CD14-positive monocyte (primary cell): ENCODE data around the gene SNAP29. TPM values are rescaled to one million over a fixed set of nuclear protein-coding genes. Genes with fewer than 3 reads are reported as not detected.

Source experiments
- DNase-seq, 3 donors: peaks; one replicate each; pipeline ENCODE4 v3.0.0-alpha.2; 2011 to 2022
- H2AFZ ChIP-seq: 2 replicates; pipeline ENCODE4 v1.6.0; 2012; ENCODE audit warnings: mild to moderate bottlenecking, low read depth, low read length, inconsistent platforms; ENCODE audit not compliant: insufficient read depth, poor library complexity, severe bottlenecking
- H3K27ac ChIP-seq, 2 donors: 1 replicate in 1 of 2; 2 replicates in 1 of 2; pipeline ENCODE4 v1.5.1; 2012 to 2013; ENCODE audit warnings: low read length in 2 of 2, control low read depth in 1 of 2, inconsistent platforms in 1 of 2, low read depth in 1 of 2, mild to moderate bottlenecking in 1 of 2
- H3K27me3 ChIP-seq, 2 donors: one replicate each; pipeline versions ENCODE4 v1.6.0 to v1.6.1; 2011 to 2013; ENCODE audit warnings: low read length in 2 of 2; ENCODE audit not compliant: control insufficient read depth in 2 of 2, insufficient read depth in 2 of 2
- H3K36me3 ChIP-seq, 2 donors: replicated peaks in 1 of 2; 1 replicate in 1 of 2; 2 replicates in 1 of 2; pipeline versions ENCODE4 v1.5.1 to v1.6.1; 2012 to 2013; ENCODE audit warnings: low read length in 2 of 2, control low read depth in 1 of 2, inconsistent platforms in 1 of 2, mild to moderate bottlenecking in 1 of 2; ENCODE audit not compliant: insufficient read depth in 2 of 2, control insufficient read depth in 1 of 2
- H3K4me1 ChIP-seq, 2 donors: 1 replicate in 1 of 2; 2 replicates in 1 of 2; pipeline versions ENCODE4 v1.5.1 to v1.6.1; 2012 to 2013; ENCODE audit warnings: low read length in 2 of 2, control low read depth in 1 of 2, inconsistent platforms in 1 of 2, mild to moderate bottlenecking in 1 of 2, moderate library complexity in 1 of 2; ENCODE audit not compliant: insufficient read depth in 2 of 2, control insufficient read depth in 1 of 2
- H3K4me2 ChIP-seq: replicated peaks from 2 replicates; pipeline ENCODE3; 2012; ENCODE audit warnings: low read length, moderate library complexity, mild to moderate bottlenecking; ENCODE audit not compliant: poor library complexity, severe bottlenecking; ENCODE audit errors: extremely low read depth
- H3K4me3 ChIP-seq, 3 experiments: fragments of 200-600 bp in 1 of 3; sonication (generic) in 1 of 3; replicated peaks in 1 of 3; 1 replicate in 2 of 3; 2 replicates in 1 of 3; pipeline ENCODE4 v1.5.1; 2011 to 2013; ENCODE audit warnings: low read length in 3 of 3, mild to moderate bottlenecking in 3 of 3, control low read depth in 2 of 3, low read depth in 2 of 3, inconsistent platforms in 1 of 3, moderate library complexity in 1 of 3
- H3K79me2 ChIP-seq: 2 replicates; pipeline ENCODE4 v1.6.0; 2012; ENCODE audit warnings: mild to moderate bottlenecking, control low read depth, inconsistent platforms, low read length, moderate library complexity; ENCODE audit not compliant: insufficient read depth
- H3K9ac ChIP-seq: 2 replicates; pipeline ENCODE4 v1.6.0; 2017; ENCODE audit warnings: low read length, mild to moderate bottlenecking; ENCODE audit not compliant: insufficient read depth, poor library complexity, severe bottlenecking
- H3K9me3 ChIP-seq, 2 donors: replicated peaks in 1 of 2; 1 replicate in 1 of 2; 2 replicates in 1 of 2; pipeline versions ENCODE4 v1.5.1 to v1.6.1; 2012 to 2013; ENCODE audit warnings: low read length in 2 of 2, control low read depth in 1 of 2; ENCODE audit not compliant: control insufficient read depth in 1 of 2, insufficient read depth in 1 of 2
- H4K20me1 ChIP-seq: 2 replicates; pipeline ENCODE4 v1.6.0; 2012; ENCODE audit warnings: mild to moderate bottlenecking, low read length, control low read depth, moderate library complexity; ENCODE audit not compliant: insufficient read depth
- H3K27ac Mint-ChIP-seq, 7 donors: one replicate each; pipeline ENCODE4 v1.8.0; 2020; ENCODE audit warnings: mild to moderate bottlenecking in 7 of 7, mixed read lengths in 7 of 7, moderate library complexity in 6 of 7, inconsistent platforms in 2 of 7
- H3K27me3 Mint-ChIP-seq, 3 donors: one replicate each; pipeline ENCODE4 v1.8.0; 2021 to 2022; ENCODE audit warnings: low read depth in 3 of 3, mild to moderate bottlenecking in 3 of 3, mixed read lengths in 3 of 3, moderate library complexity in 3 of 3, inconsistent platforms in 1 of 3
- H3K36me3 Mint-ChIP-seq, 2 donors: one replicate each; pipeline ENCODE4 v1.8.0; 2020; ENCODE audit warnings: mixed read lengths in 2 of 2, inconsistent platforms in 1 of 2, mild to moderate bottlenecking in 1 of 2
- H3K4me1 Mint-ChIP-seq: one replicate; pipeline ENCODE4 v1.8.0; 2020; ENCODE audit warnings: mild to moderate bottlenecking, mixed read lengths
- H3K4me3 Mint-ChIP-seq, 2 donors: one replicate each; pipeline ENCODE4 v1.8.0; 2020; ENCODE audit warnings: mild to moderate bottlenecking in 2 of 2, mixed read lengths in 2 of 2, moderate library complexity in 1 of 2
- H3K9me3 Mint-ChIP-seq, 7 donors: one replicate each; pipeline ENCODE4 v1.8.0; 2020 to 2022; ENCODE audit warnings: mixed read lengths in 7 of 7, mild to moderate bottlenecking in 6 of 7, moderate library complexity in 6 of 7, inconsistent platforms in 2 of 7
- CTCF ChIP-seq: fragments of 200-600 bp; IDR thresholded peaks from one replicate; pipeline ENCODE4 v1.8.0; 2022; ENCODE audit warnings: antibody characterized with exemption, mild to moderate bottlenecking
- WGBS: methylation state at CpG from one replicate; pipeline ENCODE4 v1.1.5; 2013; ENCODE audit warnings: missing lambda C conversion rate; ENCODE audit not compliant: insufficient coverage; 5-methylcytosine and 5-hydroxymethylcytosine counted together
- intact Hi-C, 2 donors: fragments of 100-400 bp; cut with micrococcal nuclease; formaldehyde crosslinking; loops; one replicate each; pipeline versions ENCODE4 v1.15.0 to v1.15.1; 2023
- polyA plus RNA-seq, 3 donors: library from polyadenylated mRNA; depleted of rRNA in 1 of 3; unstranded in 2 of 3; stranded (reverse) in 1 of 3; fragments of 300-500 nt in 2 of 3; fragments of >200 nt in 1 of 3; fragmentation: Illumina TruSeq in 2 of 3; gene quantifications; 1 replicate in 2 of 3; 2 replicates in 1 of 3; pipeline ENCODE4 v1.2.3, GENCODE V29; 2012 to 2021

Gene SNAP29
- polyA plus RNA-seq, 3 donors: 22.3 to 32.8 (median 28.9) TPM

- H3K36me3 Mint-ChIP-seq: peaks cover 29 to 50% of the 10 kb centered on the region in 2 donors
- no peak overlapping the region for H3K27ac Mint-ChIP-seq
- TF ChIP-seq CTCF: no peak
- H3K4me1 ChIP-seq: no peaks in the 10 kb centered on the region
- no peak overlapping the region for H2AFZ ChIP-seq
- no peaks in the 10 kb centered on the region for H3K27me3 ChIP-seq
- H3K79me2 ChIP-seq: peaks cover 98% of the 10 kb centered on the region
- peaks cover 98% of the 10 kb centered on the region for H4K20me1 ChIP-seq
- H3K36me3 ChIP-seq: peaks cover 14 to 44% of the 10 kb centered on the region in 2 donors
- no peak overlapping the region for H3K4me3 Mint-ChIP-seq
- peaks cover 30% of the 10 kb centered on the region for H3K4me1 Mint-ChIP-seq
- 86% methylated on average over 2 of the region's 3 CpGs for WGBS
- H3K27me3 Mint-ChIP-seq: peaks cover 0 to 2% (median 0%) of the 10 kb centered on the region in 3 donors
- H3K9me3 Mint-ChIP-seq: no peaks in the 10 kb centered on the region
- DNase-seq: no peak
- no peak overlapping the region for H3K4me2 ChIP-seq
- H3K9ac ChIP-seq: no peak overlapping the region
- no peaks in the 10 kb centered on the region for H3K9me3 ChIP-seq
- no peak overlapping the region for H3K4me3 ChIP-seq
- intact Hi-C loops: no loop called here
- peak overlapping the region in 1 of 2 donors; percentile 3 for H3K27ac ChIP-seq
These were observed 81.4 kb downstream of the SNAP29 start for GRCh38 chr22:20940186-20940651.

Other genes with a start within 250 kb of the SNAP29 start
- not detected for gene SERPIND1, start 84.9 kb upstream of the SNAP29 start, polyA plus RNA-seq
- 10 to 100 TPM; 22.8 to 74.4 (median 38.2) TPM for gene PI4KA, start 196 bp upstream of the SNAP29 start, polyA plus RNA-seq
- 10 to 100 TPM; 26.0 to 37.5 (median 29.4) TPM for gene CRKL, start 58.4 kb downstream of the SNAP29 start, polyA plus RNA-seq
- gene AIFM3, start 108.2 kb downstream of the SNAP29 start, polyA plus RNA-seq: 10 to 100 TPM in 1 of 3 donors, 1 to 10 TPM in 2; 2.1 to 40.9 (median 2.3) TPM
- 10 to 100 TPM in 2 of 3 donors, 1 to 10 TPM in 1; 7.1 to 63.3 (median 11.5) TPM for gene LZTR1, start 123.3 kb downstream of the SNAP29 start, polyA plus RNA-seq
- gene THAP7, start 143.1 kb downstream of the SNAP29 start, polyA plus RNA-seq: 10 to 100 TPM; 18.4 to 22.9 (median 19.8) TPM
- gene P2RX6, start 156.2 kb downstream of the SNAP29 start, polyA plus RNA-seq: not detected
- gene SLC7A4, start 173.6 kb downstream of the SNAP29 start, polyA plus RNA-seq: not detected
- gene LRRC74B, start 186.9 kb downstream of the SNAP29 start, polyA plus RNA-seq: not detected